ENCODE measurements around the gene OMP.

The OMP gene

DNA sequence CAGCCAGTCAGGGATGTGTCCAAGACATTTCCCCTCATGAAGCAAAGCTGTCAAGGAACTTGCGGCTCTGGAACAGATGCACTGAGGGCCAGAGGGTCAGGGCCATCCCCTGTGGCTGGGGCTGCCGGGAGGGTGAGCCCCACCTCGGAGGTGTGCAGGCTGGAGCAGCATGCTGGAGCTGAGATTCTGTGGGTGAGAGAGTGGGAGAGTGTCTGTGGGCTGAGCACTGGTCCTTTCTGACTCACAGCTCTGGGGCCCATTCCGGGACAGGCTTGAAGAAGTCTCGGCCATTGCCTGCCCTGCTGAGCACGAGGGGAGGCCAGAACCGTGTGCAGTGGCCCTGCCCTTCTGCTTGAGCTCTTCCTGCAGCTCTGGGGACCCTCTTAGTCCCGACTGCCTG, 2.1 kb downstream of the OMP start:
- H3K4me2 ChIP-seq (ENCODE audit: low read depth, low read length) = no peak overlapping the region
- no peak overlapping the region for H3K27ac ChIP-seq (ENCODE audit: low read length)
- no peaks in the 10 kb centered on the region for H3K79me2 ChIP-seq (ENCODE audit: low read length)
- no peaks in the 10 kb centered on the region for H3K9me2 ChIP-seq (replicated peaks; ENCODE audit: insufficient read depth, low read length)
- no peak overlapping the region for H3K9ac ChIP-seq (ENCODE audit: low read length)
- H3K4me3 ChIP-seq (ENCODE audit: low read length) = no peak overlapping the region
- no peaks in the 10 kb centered on the region for H3K9me3 ChIP-seq (replicated peaks; ENCODE audit: insufficient read depth, low read length)
- DNase-seq = no peak
- H3K36me3 ChIP-seq (replicated peaks; ENCODE audit: insufficient read depth, low read length) = no peaks in the 10 kb centered on the region
- no peaks in the 10 kb centered on the region for H3F3A ChIP-seq (ENCODE audit: insufficient read depth, low read length)
- no peak overlapping the region for H2AFZ ChIP-seq (ENCODE audit: low read length)
- H4K20me1 ChIP-seq (ENCODE audit: insufficient read depth, low read length) = no peaks in the 10 kb centered on the region
- H3K4me1 ChIP-seq (ENCODE audit: low read length) = no peaks in the 10 kb centered on the region
- peaks cover 16% of the 10 kb centered on the region for H3K27me3 ChIP-seq (replicated peaks; ENCODE audit: insufficient read depth, low read length)
- no peak for TF ChIP-seq EZH2phosphoT487 (IDR thresholded peaks at IDR 0.05; ENCODE audit: low read length)
- TF ChIP-seq CTCF (IDR thresholded peaks at IDR 0.05; ENCODE audit: low read length) = no peak
- TF ChIP-seq EZH2 (optimal IDR thresholded peaks at IDR 0.05; ENCODE audit: low read depth, low read length) = no peak

GRCh38 chr11:77106321-77106720, 3.7 kb downstream of the OMP start:
- H3K27me3 ChIP-seq (replicated peaks; ENCODE audit: insufficient read depth, low read length) = peaks cover 13% of the 10 kb centered on the region
- no peak overlapping the region for H3K9ac ChIP-seq (ENCODE audit: low read length)
- H3K36me3 ChIP-seq (replicated peaks; ENCODE audit: insufficient read depth, low read length) = no peaks in the 10 kb centered on the region
- no peak overlapping the region for H3K27ac ChIP-seq (ENCODE audit: low read length)
- no peaks in the 10 kb centered on the region for H3K79me2 ChIP-seq (ENCODE audit: low read length)
- H3K9me3 ChIP-seq (replicated peaks; ENCODE audit: insufficient read depth, low read length) = no peaks in the 10 kb centered on the region
- H3K4me1 ChIP-seq (ENCODE audit: low read length) = no peaks in the 10 kb centered on the region
- H3K4me2 ChIP-seq (ENCODE audit: low read depth, low read length) = no peak overlapping the region
- H3F3A ChIP-seq (ENCODE audit: insufficient read depth, low read length) = no peaks in the 10 kb centered on the region
- no peak overlapping the region for H2AFZ ChIP-seq (ENCODE audit: low read length)
- no peak for DNase-seq
- no peaks in the 10 kb centered on the region for H3K9me2 ChIP-seq (replicated peaks; ENCODE audit: insufficient read depth, low read length)
- no peak overlapping the region for H3K4me3 ChIP-seq (ENCODE audit: low read length)
- H4K20me1 ChIP-seq (ENCODE audit: insufficient read depth, low read length) = no peaks in the 10 kb centered on the region
- TF ChIP-seq CTCF (IDR thresholded peaks at IDR 0.05; ENCODE audit: low read length) (no peak), EZH2phosphoT487 (IDR thresholded peaks at IDR 0.05; ENCODE audit: low read length) (no peak), EZH2 (optimal IDR thresholded peaks at IDR 0.05; ENCODE audit: low read depth, low read length) (no peak)

- no peaks in the 10 kb centered on the region for H3F3A ChIP-seq (ENCODE audit: insufficient read depth, low read length)
- no peak overlapping the region for H3K4me3 ChIP-seq (ENCODE audit: low read length)
- no peak overlapping the region for H3K27ac ChIP-seq (ENCODE audit: low read length)
- no peak overlapping the region for H2AFZ ChIP-seq (ENCODE audit: low read length)
- no peak overlapping the region for H3K9ac ChIP-seq (ENCODE audit: low read length)
- H3K9me3 ChIP-seq (replicated peaks; ENCODE audit: insufficient read depth, low read length) = no peaks in the 10 kb centered on the region
- no peaks in the 10 kb centered on the region for H3K4me1 ChIP-seq (ENCODE audit: low read length)
- H4K20me1 ChIP-seq (ENCODE audit: insufficient read depth, low read length) = no peaks in the 10 kb centered on the region
- H3K4me2 ChIP-seq (ENCODE audit: low read depth, low read length) = no peak overlapping the region
- DNase-seq = no peak
- no peaks in the 10 kb centered on the region for H3K79me2 ChIP-seq (ENCODE audit: low read length)
- no peak for TF ChIP-seq EZH2phosphoT487 (IDR thresholded peaks at IDR 0.05; ENCODE audit: low read length)
- no peak for TF ChIP-seq CTCF (IDR thresholded peaks at IDR 0.05; ENCODE audit: low read length)
- no peak for TF ChIP-seq EZH2 (optimal IDR thresholded peaks at IDR 0.05; ENCODE audit: low read depth, low read length)
- no peaks in the 10 kb centered on the region for H3K36me3 ChIP-seq (replicated peaks; ENCODE audit: insufficient read depth, low read length)
- peaks cover 11% of the 10 kb centered on the region for H3K27me3 ChIP-seq (replicated peaks; ENCODE audit: insufficient read depth, low read length)
- no peaks in the 10 kb centered on the region for H3K9me2 ChIP-seq (replicated peaks; ENCODE audit: insufficient read depth, low read length)
Measured at GRCh38 chr11:77106759-77107158, 4.1 kb downstream of the OMP start.

All from MM.1S (cell line).